ENCODE results near the gene TNP2.

Gene TNP2

DNA sequence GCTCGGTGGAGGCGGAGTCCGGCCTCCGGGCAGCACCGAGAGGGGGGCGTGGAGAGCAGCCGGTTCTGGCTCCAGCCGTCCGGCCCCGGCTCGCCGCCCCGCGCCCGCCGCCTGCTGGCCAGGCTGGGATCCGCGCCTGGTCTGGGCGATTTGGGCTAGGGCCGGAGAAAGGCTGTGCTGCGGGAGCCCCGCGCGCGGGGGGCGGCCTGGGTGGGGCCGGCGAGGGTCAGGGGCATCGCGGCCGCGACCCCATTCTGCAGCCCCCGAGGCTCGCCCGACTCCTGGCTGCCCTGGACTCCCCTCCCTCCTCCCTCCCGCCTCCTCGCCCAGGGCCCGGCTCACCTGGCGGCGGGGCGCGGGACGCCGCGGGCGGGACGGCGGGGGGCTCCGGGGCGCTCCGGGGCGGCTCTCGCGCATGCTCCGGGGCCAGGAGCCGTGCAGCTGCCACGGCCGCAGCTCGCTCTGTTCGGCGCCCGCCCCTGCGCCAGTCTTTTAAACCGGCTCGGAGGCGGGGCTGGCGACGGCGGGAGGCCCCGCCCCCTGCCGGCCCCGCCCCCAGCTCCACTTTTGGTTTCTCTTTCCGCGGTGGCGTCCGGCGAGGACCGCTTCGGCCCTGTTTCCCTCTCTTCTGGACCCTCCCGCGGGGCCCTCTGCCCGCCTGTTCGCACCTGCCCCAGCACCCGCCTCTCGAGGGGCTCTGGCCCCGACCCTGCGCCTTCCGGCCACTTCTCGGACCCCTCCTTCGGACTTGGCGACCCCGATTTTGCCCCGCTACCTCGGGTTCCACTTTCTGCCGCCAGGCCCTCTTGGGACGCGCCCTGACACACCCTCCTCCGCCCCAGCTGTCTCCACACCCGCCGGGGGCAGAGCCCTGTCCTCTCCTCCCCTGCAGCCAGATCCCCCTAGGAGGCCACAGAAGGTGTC, 13.1 kb downstream of the TNP2 start, which contains the start of gene SOCS1:
TSS of gene SOCS1 (minus strand) at position 468 of the 924 bp plus-strand sequence. CDS start 726 bp downstream, outside the sequence.
- peak within 1 kb of the TSS; percentile 95 for H3K4me3 Mint-ChIP-seq
- H3K27ac Mint-ChIP-seq, result peak within 1 kb of the TSS; percentile 99
- H3K9me3 Mint-ChIP-seq, result no peaks in the 10 kb centered on the region
- peak; percentile 95 to 97 for DNase-seq (ENCODE audit: low spot score in 2 of 2)
- H3K36me3 Mint-ChIP-seq, result peaks cover 65% of the 10 kb centered on the region
- peak; percentile 76 for ATAC-seq
- peaks cover 56% of the 10 kb centered on the region for H3K4me1 Mint-ChIP-seq

DNA sequence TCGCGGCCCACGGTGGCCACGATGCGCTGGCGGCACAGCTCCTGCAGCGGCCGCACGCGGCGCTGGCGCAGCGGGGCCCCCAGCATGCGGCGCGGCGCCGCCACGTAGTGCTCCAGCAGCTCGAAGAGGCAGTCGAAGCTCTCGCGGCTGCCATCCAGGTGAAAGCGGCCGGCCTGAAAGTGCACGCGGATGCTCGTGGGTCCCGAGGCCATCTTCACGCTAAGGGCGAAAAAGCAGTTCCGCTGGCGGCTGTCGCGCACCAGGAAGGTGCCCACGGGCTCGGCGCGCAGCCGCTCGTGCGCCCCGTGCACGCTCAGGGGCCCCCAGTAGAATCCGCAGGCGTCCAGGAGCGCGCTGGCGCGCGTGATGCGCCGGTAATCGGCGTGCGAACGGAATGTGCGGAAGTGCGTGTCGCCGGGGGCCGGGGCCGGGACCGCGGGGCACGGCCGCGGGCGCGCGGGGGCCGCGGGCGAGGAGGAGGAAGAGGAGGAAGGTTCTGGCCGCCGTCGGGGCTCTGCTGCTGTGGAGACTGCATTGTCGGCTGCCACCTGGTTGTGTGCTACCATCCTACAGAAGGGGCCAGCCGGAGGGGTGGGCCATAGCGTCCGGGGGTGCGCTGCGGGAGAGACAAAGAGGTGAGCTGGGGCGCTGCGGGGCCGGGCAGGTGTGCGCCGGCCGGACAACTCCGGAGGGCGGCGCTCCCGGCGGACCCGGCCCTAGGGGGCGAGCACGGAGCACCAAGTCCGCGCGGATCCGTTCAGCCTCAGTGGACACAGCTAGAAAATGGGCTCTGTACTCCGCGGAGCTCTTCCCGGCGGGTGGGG, 14.0 kb downstream of the TNP2 start:
- DNase-seq (ENCODE audit: low spot score in 2 of 2) (peak in 1 of 2 donors; percentile 52), ATAC-seq (no peak)
- peaks cover 64% of the 10 kb centered on the region for H3K4me1 Mint-ChIP-seq
- H3K4me3 Mint-ChIP-seq, result peak overlapping the region; percentile 95
- peaks cover 73% of the 10 kb centered on the region for H3K36me3 Mint-ChIP-seq
- H3K9me3 Mint-ChIP-seq, result no peaks in the 10 kb centered on the region
- H3K27ac Mint-ChIP-seq, result peak overlapping the region; percentile 99

DNA sequence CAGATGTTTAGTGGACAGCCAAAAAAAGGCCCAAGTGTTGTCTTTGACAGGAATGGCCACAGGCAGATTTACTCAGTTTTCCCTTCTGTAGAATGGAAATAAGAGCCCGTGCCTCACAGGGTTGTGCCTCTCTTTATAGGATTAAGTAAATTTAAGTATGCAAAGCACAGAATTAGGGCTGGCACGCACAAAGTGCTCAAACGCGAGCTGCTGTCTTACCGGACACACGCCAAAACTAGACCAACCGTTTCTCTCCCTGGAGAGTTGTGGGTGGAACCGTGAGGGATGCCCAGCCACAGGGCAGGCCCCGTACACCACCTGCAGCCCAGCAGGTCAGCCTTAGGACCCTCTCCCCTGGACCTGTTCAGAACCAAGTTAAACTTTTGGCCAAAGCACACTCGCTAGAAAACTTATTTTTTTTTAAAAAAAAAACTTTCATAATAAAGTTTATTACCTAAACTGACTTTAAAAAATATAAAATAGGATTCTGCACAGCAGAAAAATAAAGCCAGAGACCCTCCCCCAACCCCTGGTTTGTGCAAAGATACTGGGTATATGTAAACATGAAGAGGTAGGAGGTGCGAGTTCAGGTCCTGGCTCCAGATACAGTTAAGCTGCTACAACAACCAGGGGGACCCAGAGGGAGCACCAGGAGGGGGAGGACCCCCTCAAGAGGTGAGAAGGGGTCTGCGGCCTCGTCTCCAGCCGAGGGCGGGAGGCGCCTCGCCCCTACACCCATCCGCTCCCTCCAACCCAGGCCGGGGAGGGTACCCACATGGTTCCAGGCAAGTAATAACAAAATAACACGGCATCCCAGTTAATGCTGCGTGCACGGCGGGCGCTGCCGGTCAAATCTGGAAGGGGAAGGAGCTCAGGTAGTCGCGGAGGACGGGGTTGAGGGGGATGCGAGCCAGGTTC, 14.9 kb downstream of the TNP2 start:
- no peak for ATAC-seq

GRCh38 chr16:11253009-11253994, 15.8 kb downstream of the TNP2 start:
- Mint-ChIP-seq H3K9me3 (no peaks in the 10 kb centered on the region), H3K27ac (peak overlapping the region; percentile 99), H3K4me3 (peak overlapping the region; percentile 95), H3K36me3 (peaks cover 92% of the 10 kb centered on the region), H3K4me1 (peaks cover 61% of the 10 kb centered on the region)
- peak; percentile 60 for ATAC-seq
- peak in 1 of 2 donors; percentile 85 for DNase-seq (ENCODE audit: low spot score in 2 of 2)

More for the DNA sequence above, 14.9 kb downstream of the TNP2 start:
- Mint-ChIP-seq H3K27ac (peak overlapping the region; percentile 99), H3K4me1 (peaks cover 66% of the 10 kb centered on the region), H3K36me3 (peaks cover 82% of the 10 kb centered on the region), H3K9me3 (no peaks in the 10 kb centered on the region), H3K4me3 (peak overlapping the region; percentile 95)
- DNase-seq (ENCODE audit: low spot score in 2 of 2), result peak in 1 of 2 donors; percentile 74

- peak overlapping the region; percentile 99 for H3K27ac Mint-ChIP-seq
- peaks cover 97% of the 10 kb centered on the region for H3K36me3 Mint-ChIP-seq
- H3K4me3 Mint-ChIP-seq, result peak overlapping the region; percentile 95
- no peaks in the 10 kb centered on the region for H3K9me3 Mint-ChIP-seq
- peaks cover 60% of the 10 kb centered on the region for H3K4me1 Mint-ChIP-seq
- DNase-seq (ENCODE audit: low spot score in 2 of 2), result peak in 1 of 2 donors; percentile 73
- no peak for ATAC-seq
These were observed 16.6 kb downstream of the TNP2 start for GRCh38 chr16:11252482-11252931.

DNA sequence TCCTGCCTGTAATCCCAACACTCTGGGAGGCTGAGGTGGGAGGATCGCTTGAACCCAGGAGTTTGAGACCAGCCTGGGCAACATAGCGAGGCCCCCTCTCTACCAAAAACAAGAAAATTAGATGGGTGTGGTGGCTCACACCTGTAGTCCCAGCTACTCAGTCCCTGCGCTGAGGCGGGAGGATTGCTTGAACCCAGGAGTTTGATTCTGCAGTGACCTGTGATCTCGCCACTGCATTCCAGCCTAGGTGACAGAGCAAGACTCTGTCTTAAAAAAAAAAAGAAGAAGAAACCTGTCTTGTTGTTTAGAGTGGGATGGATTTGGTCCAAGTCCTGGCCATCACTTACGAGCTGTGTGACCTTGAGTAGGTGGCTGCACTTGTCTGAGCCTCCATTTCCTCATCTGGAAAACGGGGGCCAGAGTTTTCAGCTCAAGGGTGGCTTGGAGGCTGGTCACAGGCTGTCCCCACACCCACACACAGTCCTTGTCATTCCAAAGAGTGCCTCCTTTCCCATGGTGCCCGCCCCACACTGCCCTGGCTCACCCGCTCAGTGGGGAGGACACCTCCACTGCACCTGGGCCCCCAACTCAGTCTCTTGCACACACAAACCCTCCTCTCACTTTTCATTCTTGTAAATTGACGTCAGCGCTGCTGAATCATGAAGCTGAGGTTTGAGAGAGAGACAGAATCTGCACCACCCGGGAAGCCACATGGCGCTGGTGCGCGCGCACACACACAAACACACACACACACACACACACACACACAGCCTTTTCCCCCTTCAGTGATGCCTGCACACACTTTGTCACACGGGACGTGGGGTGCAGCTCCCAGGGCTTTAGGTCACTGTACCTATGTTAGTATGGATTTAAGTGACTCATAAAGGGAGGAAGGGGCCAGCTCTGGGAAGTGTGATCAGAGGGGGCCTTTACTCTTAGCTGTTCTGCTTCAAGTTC, 17.3 kb downstream of the TNP2 start:
- H3K4me1 Mint-ChIP-seq, result peaks cover 60% of the 10 kb centered on the region
- peaks cover 97% of the 10 kb centered on the region for H3K36me3 Mint-ChIP-seq
- peak overlapping the region; percentile 95 for H3K4me3 Mint-ChIP-seq
- peak overlapping the region; percentile 99 for H3K27ac Mint-ChIP-seq
- ATAC-seq (peak; percentile 31), DNase-seq (ENCODE audit: low spot score in 2 of 2) (peak; percentile 63 to 89)
- no peaks in the 10 kb centered on the region for H3K9me3 Mint-ChIP-seq

DNA sequence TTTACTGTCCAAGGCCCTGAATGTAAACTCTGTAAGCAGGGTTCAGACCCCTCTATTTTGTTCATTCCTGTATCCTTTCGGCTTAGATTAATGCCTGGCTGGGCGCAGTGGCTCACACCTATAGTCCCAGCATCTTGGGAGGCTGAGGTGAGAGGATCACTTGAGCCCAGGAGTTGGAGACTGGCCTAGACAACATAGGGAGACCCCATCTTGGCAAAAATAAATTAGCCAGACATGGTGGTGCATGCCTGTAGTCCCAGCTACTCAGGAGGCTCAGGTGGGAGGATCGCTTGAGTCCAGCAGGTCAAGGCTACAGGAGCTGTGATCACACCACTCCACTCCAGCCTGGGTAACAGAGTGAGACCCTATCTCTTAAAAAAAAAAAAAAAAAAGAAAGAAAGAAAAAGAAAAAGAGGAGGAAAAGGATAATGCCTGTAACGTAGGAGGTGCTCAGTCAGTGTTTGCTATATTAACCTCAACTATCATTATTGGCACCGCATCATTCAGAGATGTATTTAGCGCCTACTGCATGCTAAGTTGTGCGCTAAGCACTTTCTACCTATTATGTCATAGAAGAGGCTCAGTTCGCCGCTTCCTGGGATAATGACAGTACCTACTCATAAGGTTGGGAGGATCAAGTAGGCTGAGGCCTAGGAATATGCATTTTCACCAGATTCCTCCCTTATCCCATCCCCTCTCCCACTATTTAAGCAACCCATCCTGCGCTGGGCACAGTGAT, 18.2 kb downstream of the TNP2 start:
- peak overlapping the region; percentile 95 for H3K4me3 Mint-ChIP-seq
- no peak for DNase-seq (ENCODE audit: low spot score in 2 of 2)
- no peaks in the 10 kb centered on the region for H3K9me3 Mint-ChIP-seq
- H3K36me3 Mint-ChIP-seq, result peaks cover 92% of the 10 kb centered on the region
- peaks cover 67% of the 10 kb centered on the region for H3K4me1 Mint-ChIP-seq
- ATAC-seq, result no peak
- H3K27ac Mint-ChIP-seq, result peak overlapping the region; percentile 99

- H3K9me3 Mint-ChIP-seq, result no peaks in the 10 kb centered on the region
- H3K36me3 Mint-ChIP-seq, result peaks cover 85% of the 10 kb centered on the region
- DNase-seq (ENCODE audit: low spot score in 2 of 2) (peak in 1 of 2 donors; percentile 73), ATAC-seq (no peak)
- H3K4me3 Mint-ChIP-seq, result peak overlapping the region; percentile 95
- peaks cover 75% of the 10 kb centered on the region for H3K4me1 Mint-ChIP-seq
- H3K27ac Mint-ChIP-seq, result peak overlapping the region; percentile 99
These were observed 18.9 kb downstream of the TNP2 start for GRCh38 chr16:11250091-11250785.

DNA sequence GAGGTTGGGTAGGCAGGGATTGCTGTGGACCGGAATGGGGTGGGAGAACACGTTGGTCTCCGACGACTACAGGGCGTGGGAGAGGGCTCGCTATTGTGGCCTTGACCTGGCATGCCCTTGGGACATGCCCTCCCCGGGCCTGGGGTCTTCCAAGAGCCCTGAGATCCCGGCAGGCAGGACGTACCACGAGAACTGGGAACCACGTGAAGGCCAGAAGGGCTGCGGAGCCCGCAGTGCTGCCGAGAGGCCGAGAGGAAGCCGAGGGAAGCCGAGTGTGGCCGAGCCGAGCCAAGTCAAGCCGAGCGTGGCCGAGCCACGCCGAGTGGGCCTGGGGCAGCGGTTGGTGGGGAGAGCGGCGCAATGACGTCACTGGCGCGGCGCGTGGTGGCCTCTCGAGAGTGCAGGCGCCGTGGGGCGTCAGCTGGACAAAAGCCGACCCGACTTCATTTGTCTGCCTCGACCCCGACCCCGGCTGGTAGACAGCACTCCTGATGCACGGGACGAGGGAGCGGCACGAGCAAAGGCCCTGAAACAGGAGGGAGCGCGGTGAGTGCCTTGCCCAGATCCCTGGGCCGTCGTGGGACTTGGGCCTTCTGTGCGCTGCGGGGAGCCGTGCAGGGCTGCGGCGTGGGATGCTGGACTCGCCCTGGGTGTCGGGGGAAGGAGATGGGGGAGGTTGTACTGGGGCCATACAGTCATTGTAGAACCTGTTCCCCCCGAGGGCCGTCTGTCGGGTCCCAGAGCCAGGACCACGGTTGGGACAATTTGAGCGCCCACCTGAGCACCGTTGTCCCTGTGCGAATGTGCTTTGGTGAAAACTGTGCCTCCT, 19.7 kb downstream of the TNP2 start:
- Mint-ChIP-seq H3K27ac (peak overlapping the region; percentile 99), H3K4me1 (peaks cover 78% of the 10 kb centered on the region), H3K4me3 (no peak overlapping the region), H3K36me3 (peaks cover 77% of the 10 kb centered on the region), H3K9me3 (no peaks in the 10 kb centered on the region)
- no peak for ATAC-seq
- DNase-seq (ENCODE audit: low spot score in 2 of 2), result peak in 1 of 2 donors; percentile 75

DNA sequence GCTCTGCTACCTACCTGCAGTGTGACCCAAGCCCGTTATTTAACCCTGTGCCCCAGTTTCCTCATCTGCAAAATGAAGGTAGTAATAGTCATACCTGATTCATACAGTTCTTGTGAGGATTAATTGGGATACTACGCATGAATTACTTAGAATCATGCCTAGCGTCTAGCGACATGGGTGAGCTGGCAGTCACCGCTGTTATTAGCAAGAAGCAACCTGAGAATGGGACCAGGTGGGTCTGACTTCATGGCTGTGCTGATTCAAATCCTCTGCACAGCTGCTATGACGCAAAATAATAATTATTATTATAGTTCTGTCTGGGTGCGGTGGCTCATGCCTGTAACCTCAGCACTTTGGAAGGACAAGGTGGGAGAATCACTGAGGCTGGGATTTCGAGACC, 21.0 kb downstream of the TNP2 start:
- DNase-seq (ENCODE audit: low spot score in 2 of 2), result no peak
- H3K4me3 Mint-ChIP-seq, result peak overlapping the region; percentile 50
- H3K27ac Mint-ChIP-seq, result no peak overlapping the region
- ATAC-seq, result no peak
- peaks cover 71% of the 10 kb centered on the region for H3K4me1 Mint-ChIP-seq
- H3K9me3 Mint-ChIP-seq, result no peaks in the 10 kb centered on the region
- peaks cover 64% of the 10 kb centered on the region for H3K36me3 Mint-ChIP-seq

DNA sequence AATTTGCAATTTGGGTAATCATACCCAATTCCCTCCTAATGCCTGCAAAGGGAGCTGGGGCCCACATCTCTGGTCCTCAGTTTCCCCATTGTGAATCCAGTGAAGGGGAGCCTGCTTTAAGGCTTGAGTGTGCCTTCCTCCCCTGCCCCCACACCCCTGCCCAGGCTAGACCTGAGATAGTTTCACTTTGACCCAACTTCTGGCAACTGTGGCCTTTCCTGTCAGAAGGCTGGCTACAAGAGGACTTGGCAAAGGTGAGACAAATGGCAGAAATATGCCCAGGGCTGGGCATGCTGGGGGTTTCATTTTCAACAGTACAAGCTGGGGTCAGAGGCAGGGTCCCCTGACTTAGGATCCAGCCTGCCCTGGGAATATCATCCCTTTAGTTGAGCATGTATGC, 23.1 kb downstream of the TNP2 start:
- H3K4me1 Mint-ChIP-seq, result peaks cover 49% of the 10 kb centered on the region
- peak overlapping the region; percentile 50 for H3K4me3 Mint-ChIP-seq
- ATAC-seq, result peak; percentile 58
- H3K9me3 Mint-ChIP-seq, result no peaks in the 10 kb centered on the region
- H3K27ac Mint-ChIP-seq, result peak overlapping the region; percentile 90
- peak in 1 of 2 donors; percentile 79 for DNase-seq (ENCODE audit: low spot score in 2 of 2)
- H3K36me3 Mint-ChIP-seq, result peaks cover 43% of the 10 kb centered on the region
